ENCODE data around the gene ZBTB17.

DNA sequence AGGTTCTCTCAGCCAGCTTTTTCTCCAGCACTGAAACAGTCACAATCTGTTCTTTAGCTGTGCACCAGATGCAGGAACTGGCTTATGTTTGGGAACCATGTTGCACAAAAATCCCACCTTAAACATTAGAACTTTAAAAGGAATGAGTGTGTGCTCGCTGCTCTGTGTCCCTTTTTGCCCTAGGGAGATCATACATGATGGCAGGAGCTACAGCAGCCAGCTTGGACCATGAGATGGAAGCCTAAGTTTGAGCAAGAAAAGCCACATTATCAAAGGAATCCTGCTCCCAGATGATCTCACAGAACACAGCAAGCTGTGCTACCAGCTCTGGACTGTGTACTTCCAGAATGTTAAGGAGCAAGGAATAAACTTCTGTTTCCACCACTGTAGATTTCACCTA, 3.5 kb downstream of the ZBTB17 start:
- no peak for TF ChIP-seq POLR2A (IDR thresholded peaks at IDR 0.05; ENCODE audit: low read depth, low read length)
- TF ChIP-seq POLR2AphosphoS5 (IDR thresholded peaks at IDR 0.05; ENCODE audit: low read depth, low read length), result no peak
- no peak for TF ChIP-seq SPI1 (IDR thresholded peaks at IDR 0.05; ENCODE audit: low read depth, low read length)
